Memory B cell (primary cell): ENCODE data around the gene AHCY.
"Not testable (repeated sequence)": the region's sequence is repeated elsewhere in the genome, so short reads cannot be mapped to it uniquely, and the experiment has no call there.

Experiments
- ATAC-seq: fragments of 150-1000 bp; cut with Tn5 transposase; 2 replicates; pipeline ENCODE4 v1.10.0; 2021; ENCODE audit warnings: low read depth, mild to moderate bottlenecking, moderate library complexity
- DNase-seq, 2 donors: peaks; one replicate each; pipeline ENCODE4 v3.0.0; 2022; ENCODE audit warnings: low spot score in 2 of 2
- H3K27ac Mint-ChIP-seq: one replicate; pipeline ENCODE4 v1.8.0; 2022; ENCODE audit warnings: mild to moderate bottlenecking, moderate library complexity, mixed read lengths
- H3K27me3 Mint-ChIP-seq: one replicate; pipeline ENCODE4 v1.8.0; 2022; ENCODE audit warnings: mixed read lengths
- H3K36me3 Mint-ChIP-seq: one replicate; pipeline ENCODE4 v1.8.0; 2022; ENCODE audit warnings: mild to moderate bottlenecking, mixed read lengths
- H3K4me1 Mint-ChIP-seq: one replicate; pipeline ENCODE4 v1.8.0; 2022; ENCODE audit warnings: mixed read lengths
- H3K4me3 Mint-ChIP-seq: one replicate; pipeline ENCODE4 v1.8.0; 2022; ENCODE audit warnings: mild to moderate bottlenecking, moderate library complexity, mixed read lengths
- H3K9me3 Mint-ChIP-seq: one replicate; pipeline ENCODE4 v1.8.0; 2022; ENCODE audit warnings: mixed read lengths

Gene AHCY

DNA sequence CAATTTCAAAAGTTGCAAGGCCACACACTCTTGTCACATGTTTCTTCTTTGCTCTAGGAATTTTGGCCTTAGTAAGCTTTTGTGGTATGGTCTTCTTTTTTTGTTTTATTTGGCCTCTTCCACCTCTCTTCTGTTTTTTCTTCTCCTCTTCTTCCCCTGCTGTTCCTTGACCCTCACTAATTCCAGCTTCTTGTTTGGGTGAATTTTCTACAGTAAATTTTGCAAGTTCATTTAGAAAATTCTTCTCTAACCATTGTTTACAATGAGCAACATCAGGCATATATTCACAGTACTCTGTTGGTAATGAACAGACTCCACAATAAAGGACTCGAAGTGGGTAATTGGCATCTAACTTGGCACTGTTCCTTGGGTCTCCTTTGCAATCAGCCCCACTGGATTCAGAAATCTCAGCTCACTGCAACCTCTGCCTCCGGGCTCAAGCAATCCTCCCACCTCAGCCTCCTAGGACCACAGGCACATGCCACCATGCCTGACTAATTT is 57.0 kb downstream of the AHCY start:
- H3K27me3 Mint-ChIP-seq, result no peaks in the 10 kb centered on the region
- no peak overlapping the region for H3K27ac Mint-ChIP-seq
- H3K4me1 Mint-ChIP-seq, result peaks cover 19% of the 10 kb centered on the region
- no peaks in the 10 kb centered on the region for H3K9me3 Mint-ChIP-seq
- H3K4me3 Mint-ChIP-seq, result no peak overlapping the region
- no peak for ATAC-seq
- H3K36me3 Mint-ChIP-seq, result no peaks in the 10 kb centered on the region
- no peak for DNase-seq

DNA sequence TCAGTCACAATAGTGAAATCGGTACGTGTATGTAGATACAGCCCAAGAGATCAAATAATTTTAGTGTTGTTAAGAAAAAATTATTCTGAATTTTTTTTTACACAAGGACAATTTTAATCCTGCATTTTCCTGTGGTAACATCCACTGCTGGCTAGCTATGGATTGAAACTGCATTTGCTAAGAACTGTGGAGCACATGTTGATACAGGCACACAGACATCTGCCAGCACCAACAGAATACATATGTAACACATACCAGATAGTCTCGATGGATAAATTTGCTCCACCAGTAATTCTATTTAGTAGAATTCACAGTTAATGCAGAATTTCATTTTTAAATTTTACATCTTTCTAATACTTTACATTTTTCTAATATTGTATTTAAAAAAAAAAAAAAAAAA is 59.8 kb downstream of the AHCY start:
- Mint-ChIP-seq H3K9me3 (peaks cover 4% of the 10 kb centered on the region), H3K27me3 (no peaks in the 10 kb centered on the region), H3K36me3 (no peaks in the 10 kb centered on the region), H3K27ac (no peak overlapping the region), H3K4me3 (no peak overlapping the region), H3K4me1 (peaks cover 24% of the 10 kb centered on the region)
- DNase-seq, result no peak
- no peak for ATAC-seq

DNA sequence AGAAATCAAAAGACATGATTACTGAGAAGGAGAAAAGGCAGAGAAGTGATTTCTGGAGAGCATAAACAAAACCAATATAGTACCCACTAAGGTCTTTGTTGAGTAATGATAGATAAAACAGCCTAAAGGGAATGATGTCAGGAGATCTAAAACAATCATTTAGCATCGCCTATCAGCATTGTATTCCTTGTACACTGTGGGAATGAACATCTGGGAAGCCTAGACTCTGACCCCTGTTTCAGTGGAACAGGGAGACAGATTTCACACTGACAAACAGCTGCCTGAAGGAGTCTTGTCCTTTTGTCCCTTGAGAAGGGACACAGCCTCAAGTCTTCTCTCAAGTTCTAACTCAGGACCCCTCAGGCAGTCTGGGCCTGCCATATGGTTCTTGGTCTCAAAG is 60.3 kb downstream of the AHCY start:
- H3K9me3 Mint-ChIP-seq, result peaks cover 9% of the 10 kb centered on the region
- peak overlapping the region; percentile 46 for H3K27ac Mint-ChIP-seq
- no peaks in the 10 kb centered on the region for H3K27me3 Mint-ChIP-seq
- no peak for DNase-seq
- H3K36me3 Mint-ChIP-seq, result peaks cover 4% of the 10 kb centered on the region
- no peak for ATAC-seq
- no peak overlapping the region for H3K4me3 Mint-ChIP-seq
- H3K4me1 Mint-ChIP-seq, result peaks cover 24% of the 10 kb centered on the region

DNA sequence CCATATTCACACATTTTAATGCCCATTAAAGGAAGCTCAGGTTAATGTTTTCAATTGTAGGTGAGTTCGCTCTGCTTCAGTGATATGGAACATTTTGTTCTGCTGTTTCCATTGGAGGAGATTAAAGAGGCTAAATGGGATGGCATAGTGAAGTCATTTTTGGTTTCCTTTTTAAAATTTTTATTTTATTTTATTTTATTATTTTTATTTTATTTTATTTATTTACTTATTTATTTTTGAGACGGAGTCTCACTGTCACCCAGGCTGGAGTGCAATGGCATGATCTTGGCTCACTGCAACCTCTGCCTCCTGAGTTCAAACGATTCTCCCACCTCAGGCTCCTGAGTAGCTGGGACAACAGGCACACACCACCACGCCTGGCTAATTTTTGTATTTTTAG is 61.1 kb downstream of the AHCY start:
- not testable (repeated sequence) for DNase-seq, H3K27ac Mint-ChIP-seq, H3K36me3 Mint-ChIP-seq, H3K4me3 Mint-ChIP-seq, H3K27me3 Mint-ChIP-seq, ATAC-seq
- H3K9me3 Mint-ChIP-seq, result peaks cover 16% of the 10 kb centered on the region
- peaks cover 24% of the 10 kb centered on the region for H3K4me1 Mint-ChIP-seq

DNA sequence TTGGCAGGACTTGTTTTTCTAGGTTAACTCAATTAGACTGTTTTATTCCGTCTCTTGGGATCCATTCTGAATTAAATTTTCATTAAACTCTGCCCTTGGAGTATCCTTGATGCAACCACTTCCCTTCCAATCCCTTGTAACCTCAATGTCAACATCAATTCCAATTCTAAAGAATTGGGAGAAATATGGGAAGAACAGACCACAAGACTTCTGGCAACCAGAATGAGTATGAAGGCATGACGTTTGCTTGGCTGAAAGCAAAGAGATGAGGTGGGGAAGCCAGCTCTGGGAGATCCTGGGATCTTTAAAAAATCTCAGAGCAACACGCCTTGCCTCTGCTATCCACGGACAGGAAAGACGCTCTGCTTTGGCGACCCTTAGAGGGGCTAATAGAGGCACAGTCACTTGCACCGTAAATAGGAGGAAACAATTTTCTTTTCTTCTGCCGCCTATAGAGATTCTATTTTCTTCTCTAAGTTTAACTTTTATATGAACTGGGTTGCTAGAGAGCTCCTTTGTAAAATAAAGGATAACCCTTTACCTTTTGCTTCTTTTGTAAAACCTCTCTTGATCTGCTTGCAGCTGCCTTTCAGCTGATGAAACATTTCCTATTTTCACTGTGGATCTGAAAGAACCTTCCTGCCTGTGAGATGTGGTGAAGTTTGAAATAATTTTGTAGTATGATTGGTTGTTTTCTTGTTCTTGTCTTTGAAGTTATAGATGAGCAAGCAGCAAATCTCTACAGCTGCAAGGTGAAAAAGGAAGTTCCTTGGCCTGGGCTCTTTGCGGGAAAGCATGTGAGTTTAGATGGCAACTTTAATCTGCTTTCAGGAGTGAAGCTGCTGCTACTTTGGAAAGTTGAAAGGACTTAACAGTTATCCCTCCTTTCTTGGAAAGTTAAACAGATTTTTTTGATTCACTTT is 62.2 kb downstream of the AHCY start, which contains the start of gene ASIP:
ASIP (plus strand) TSS at position 731 of the 923 bp plus-strand sequence. CDS start 18,952 bp downstream, outside the sequence.
- Mint-ChIP-seq H3K4me3 (peak within 1 kb of the TSS; percentile 56), H3K27me3 (no peaks in the 10 kb centered on the region), H3K4me1 (peaks cover 24% of the 10 kb centered on the region), H3K36me3 (peaks cover 5% of the 10 kb centered on the region), H3K9me3 (peaks cover 16% of the 10 kb centered on the region), H3K27ac (peak within 1 kb of the TSS; percentile 65)
- DNase-seq (no peak), ATAC-seq (peak; percentile 93)

DNA sequence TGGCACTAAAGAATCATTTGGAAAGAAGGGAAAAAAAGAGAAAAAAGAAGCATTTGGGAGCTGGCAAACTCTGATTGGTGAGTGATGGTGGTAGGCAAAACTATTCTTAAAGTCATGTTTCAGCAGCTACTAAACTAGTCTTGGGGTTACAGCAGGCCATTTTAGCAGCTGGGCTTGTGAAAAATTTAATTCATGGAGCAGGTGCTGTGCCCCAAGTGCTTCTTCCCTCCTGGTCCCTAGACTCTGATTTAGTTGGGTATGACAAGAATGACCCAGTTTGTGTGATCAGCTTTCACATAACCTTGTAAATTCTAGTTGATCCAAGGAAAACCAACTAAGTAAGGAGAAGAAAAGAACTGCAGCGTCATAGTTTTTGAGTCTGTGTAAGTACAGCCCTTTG is 63.0 kb downstream of the AHCY start:
- H3K27ac Mint-ChIP-seq, result peak overlapping the region; percentile 53
- H3K4me3 Mint-ChIP-seq, result no peak overlapping the region
- peaks cover 9% of the 10 kb centered on the region for H3K36me3 Mint-ChIP-seq
- ATAC-seq (no peak), DNase-seq (no peak)
- H3K9me3 Mint-ChIP-seq, result peaks cover 22% of the 10 kb centered on the region
- H3K4me1 Mint-ChIP-seq, result peaks cover 24% of the 10 kb centered on the region
- H3K27me3 Mint-ChIP-seq, result no peaks in the 10 kb centered on the region

DNA sequence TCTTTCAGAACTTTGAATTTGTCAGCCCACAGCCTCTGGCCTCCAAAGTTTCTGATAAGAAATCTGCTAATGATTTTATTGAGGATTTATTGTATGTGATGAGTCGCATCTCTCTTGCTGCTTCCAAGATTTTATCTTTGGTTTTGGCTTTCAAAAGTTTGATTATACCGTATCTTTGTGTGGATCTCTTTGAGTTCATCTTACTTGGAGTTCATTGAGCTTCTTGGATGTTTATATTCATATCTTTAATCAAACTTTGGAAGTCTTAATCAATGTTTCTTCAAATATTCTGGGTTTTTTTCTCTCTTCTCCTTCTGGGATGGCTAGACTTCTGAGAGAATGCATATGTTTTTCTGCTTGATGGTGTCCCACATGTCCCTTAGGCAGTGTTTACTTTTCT is 65.2 kb downstream of the AHCY start:
- no peak for DNase-seq
- ATAC-seq, result no peak
- peaks cover 24% of the 10 kb centered on the region for H3K4me1 Mint-ChIP-seq

DNA sequence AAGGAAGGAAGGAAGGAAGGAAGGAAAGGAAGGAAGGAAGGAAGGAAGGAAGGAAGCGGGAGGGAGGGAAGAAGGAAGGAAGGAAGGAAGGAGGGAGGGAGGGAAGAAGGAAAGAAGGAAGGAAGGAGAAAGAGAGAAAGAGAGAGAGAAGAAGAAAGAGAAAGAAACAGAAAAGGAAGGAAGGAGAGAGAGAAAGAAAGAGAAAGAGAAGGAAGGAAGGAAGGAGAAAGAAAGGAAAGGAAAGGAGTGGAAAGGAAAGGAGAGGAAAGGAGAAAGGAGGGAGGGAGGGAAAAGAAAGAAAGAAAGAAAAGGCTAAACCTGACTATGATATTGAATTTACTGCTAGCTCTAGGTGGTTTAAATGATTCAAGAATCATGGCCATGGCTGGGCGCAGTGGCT is 67.3 kb downstream of the AHCY start:
- DNase-seq (no peak), ATAC-seq (no peak)
- Mint-ChIP-seq H3K36me3 (peaks cover 9% of the 10 kb centered on the region), H3K4me3 (no peak overlapping the region), H3K27ac (no peak overlapping the region), H3K4me1 (peaks cover 13% of the 10 kb centered on the region), H3K9me3 (peaks cover 22% of the 10 kb centered on the region), H3K27me3 (peaks cover 2% of the 10 kb centered on the region)

More for the DNA sequence above, 65.2 kb downstream of the AHCY start:
- Mint-ChIP-seq H3K9me3 (peaks cover 22% of the 10 kb centered on the region), H3K27ac (no peak overlapping the region), H3K36me3 (peaks cover 9% of the 10 kb centered on the region), H3K27me3 (no peaks in the 10 kb centered on the region), H3K4me3 (no peak overlapping the region)

DNA sequence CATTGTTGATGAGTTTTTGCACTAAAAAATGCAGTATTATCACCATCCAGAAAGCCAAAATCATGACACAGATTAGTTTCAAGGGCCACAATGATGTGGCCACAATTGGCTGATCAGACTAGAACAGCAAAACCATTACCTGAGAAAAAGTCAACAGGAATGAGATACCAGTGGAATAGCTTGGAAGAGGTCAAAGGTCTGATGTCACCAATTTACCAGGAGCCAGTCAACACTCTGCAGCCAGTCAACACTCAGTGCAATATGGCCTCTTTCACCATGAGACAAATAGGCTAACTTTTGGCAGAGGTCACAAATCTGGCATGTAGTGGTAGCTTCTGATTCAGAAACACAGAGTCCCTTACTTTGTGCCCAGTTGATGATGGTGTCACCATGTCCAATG is 69.5 kb downstream of the AHCY start:
- peaks cover 20% of the 10 kb centered on the region for H3K9me3 Mint-ChIP-seq
- ATAC-seq, result no peak

DNA sequence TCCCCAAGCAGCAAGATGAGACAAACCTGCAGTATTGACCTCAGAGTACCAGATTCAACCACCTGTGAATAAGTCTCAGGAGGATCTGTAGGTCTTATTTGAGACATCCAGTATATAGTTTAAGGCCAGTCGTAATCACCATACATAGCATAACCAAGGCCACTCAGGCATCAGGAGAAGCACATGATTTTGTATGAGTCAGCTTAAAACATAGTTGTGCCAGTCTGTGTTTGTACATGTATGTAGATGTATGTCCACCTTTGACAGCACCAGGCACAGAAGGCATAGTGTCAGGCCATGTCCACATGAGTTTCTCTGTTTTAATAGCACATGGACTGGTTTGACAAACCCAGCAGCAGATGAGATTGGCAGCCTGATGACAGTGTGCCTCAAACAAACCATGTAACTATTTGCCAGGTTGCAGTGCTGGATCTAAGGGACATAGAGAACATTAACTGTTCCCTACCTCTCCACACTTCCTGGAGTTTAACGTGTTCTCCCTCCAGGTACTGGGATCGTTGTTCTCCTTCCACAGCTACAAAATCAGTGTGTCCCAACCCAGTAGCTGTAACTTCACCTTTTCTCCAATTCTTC is 70.6 kb downstream of the AHCY start:
- Mint-ChIP-seq H3K36me3 (peaks cover 5% of the 10 kb centered on the region), H3K9me3 (peaks cover 10% of the 10 kb centered on the region), H3K4me1 (no peaks in the 10 kb centered on the region), H3K4me3 (no peak overlapping the region), H3K27ac (no peak overlapping the region), H3K27me3 (peaks cover 2% of the 10 kb centered on the region)
- DNase-seq (no peak), ATAC-seq (no peak)

More for the DNA sequence above, 69.5 kb downstream of the AHCY start:
- DNase-seq, result no peak
- Mint-ChIP-seq H3K36me3 (peaks cover 9% of the 10 kb centered on the region), H3K4me3 (no peak overlapping the region), H3K27me3 (peaks cover 2% of the 10 kb centered on the region), H3K4me1 (no peaks in the 10 kb centered on the region), H3K27ac (no peak overlapping the region)

DNA sequence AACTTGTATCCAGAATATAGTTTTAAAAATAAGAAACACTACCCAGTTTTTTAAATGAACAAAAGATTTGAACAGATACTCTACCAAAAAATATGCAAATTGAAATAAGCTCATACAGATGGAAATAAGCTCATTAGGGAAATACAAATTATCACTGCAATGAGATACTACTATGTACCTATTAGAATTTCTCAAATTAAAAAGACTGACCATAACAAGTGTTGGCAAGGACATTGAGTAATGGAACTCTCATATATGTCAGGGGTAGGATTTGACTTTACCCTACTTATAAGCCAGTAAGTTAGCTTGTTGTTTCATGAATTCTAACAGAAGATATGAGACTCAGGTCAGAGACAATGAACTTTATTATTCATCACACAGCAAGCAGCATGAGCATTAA is 71.5 kb downstream of the AHCY start:
- Mint-ChIP-seq H3K27ac (no peak overlapping the region), H3K4me3 (no peak overlapping the region), H3K27me3 (peaks cover 2% of the 10 kb centered on the region), H3K36me3 (peaks cover 5% of the 10 kb centered on the region), H3K4me1 (no peaks in the 10 kb centered on the region), H3K9me3 (peaks cover 6% of the 10 kb centered on the region)
- ATAC-seq (no peak), DNase-seq (no peak)
